Keratinocyte (primary cell): ENCODE data around the gene ABI3BP. TPM values are rescaled to one million over a fixed set of nuclear protein-coding genes. Genes with fewer than 3 reads are reported as not detected.

Experiments used
- DNase-seq: peaks from one replicate; pipeline ENCODE4 v3.0.0-alpha.2; 2011; ENCODE audit warnings: low read depth, missing footprints, low spot score
- FAIRE-seq: peaks from 2 replicates; lab custom pipeline; 2011; peaks lifted over from hg19 to GRCh38; lab: Jason Lieb, UNC
- H2AFZ ChIP-seq: 2 replicates; pipeline ENCODE4 v1.6.0; 2012; ENCODE audit warnings: low read length, control low read depth, inconsistent platforms; ENCODE audit not compliant: control insufficient read depth
- H3K27ac ChIP-seq: 2 replicates; pipeline ENCODE4 v1.5.1; 2011; ENCODE audit warnings: low read length; ENCODE audit not compliant: control insufficient read depth, insufficient read depth
- H3K27me3 ChIP-seq: 3 replicates; pipeline ENCODE4 v1.6.0; 2011; ENCODE audit warnings: low read length; ENCODE audit not compliant: control insufficient read depth, insufficient read depth; ENCODE audit errors: extremely low read depth
- H3K36me3 ChIP-seq, 2 experiments: 2 replicates in 1 of 2; 3 replicates in 1 of 2; pipeline ENCODE4 v1.5.1; 2011; ENCODE audit warnings: low read length in 2 of 2, mild to moderate bottlenecking in 1 of 2; ENCODE audit not compliant: control insufficient read depth in 2 of 2, insufficient read depth in 2 of 2; ENCODE audit errors: extremely low read depth in 1 of 2
- H3K4me1 ChIP-seq: 3 replicates; pipeline ENCODE4 v1.5.1; 2011; ENCODE audit warnings: low read length; ENCODE audit not compliant: control insufficient read depth, insufficient read depth; ENCODE audit errors: extremely low read depth
- H3K4me2 ChIP-seq: 3 replicates; pipeline ENCODE4 v1.6.0; 2011; ENCODE audit warnings: low read depth, low read length; ENCODE audit not compliant: control insufficient read depth, insufficient read depth; ENCODE audit errors: extremely low read depth
- H3K4me3 ChIP-seq, 3 experiments: fragments of 200-600 bp in 1 of 3; sonication (generic) in 1 of 3; 2 replicates in 2 of 3; 3 replicates in 1 of 3; pipeline ENCODE4 v1.5.1; 2011 to 2016; ENCODE audit warnings: low read length in 3 of 3, mild to moderate bottlenecking in 3 of 3, control low read depth in 2 of 3, inconsistent platforms in 1 of 3, low read depth in 1 of 3, mixed read lengths in 1 of 3, mixed run types in 1 of 3, moderate library complexity in 1 of 3; ENCODE audit not compliant: control insufficient read depth in 2 of 3, insufficient read depth in 2 of 3; ENCODE audit errors: extremely low read depth in 1 of 3
- H3K79me2 ChIP-seq: 2 replicates; pipeline ENCODE4 v1.6.0; 2012; ENCODE audit warnings: low read length; ENCODE audit not compliant: control insufficient read depth, insufficient read depth
- H3K9ac ChIP-seq: 3 replicates; pipeline ENCODE4 v1.6.0; 2011; ENCODE audit warnings: low read length; ENCODE audit not compliant: control insufficient read depth, insufficient read depth; ENCODE audit errors: extremely low read depth
- H3K9me1 ChIP-seq: 3 replicates; pipeline ENCODE4 v1.6.0; 2011; ENCODE audit warnings: low read length; ENCODE audit not compliant: control insufficient read depth, insufficient read depth; ENCODE audit errors: extremely low read depth
- H3K9me3 ChIP-seq: 2 replicates; pipeline ENCODE4 v1.5.1; 2012; ENCODE audit warnings: low read depth, low read length; ENCODE audit not compliant: control insufficient read depth
- H4K20me1 ChIP-seq: 3 replicates; pipeline ENCODE4 v1.6.0; 2011; ENCODE audit warnings: low read length; ENCODE audit not compliant: control insufficient read depth, insufficient read depth; ENCODE audit errors: extremely low read depth
- EZH2 ChIP-seq: IDR thresholded peaks from one replicate; pipeline ENCODE4 v1.6.1; 2012; ENCODE audit warnings: inconsistent platforms, mild to moderate bottlenecking, low read length, moderate library complexity
- dilution Hi-C: fragments of 300-500 bp; cut with MboI; formaldehyde crosslinking; loops from one replicate; pipeline ENCODE4 v1.7.0; 2020; ENCODE audit warnings: low sequenced_read_pairs; ENCODE audit not compliant: extremely low pct_ligation_motif_present
- polyA minus RNA-seq, 3 experiments: library from RNA; depleted of rRNA, polyadenylated mRNA; stranded (reverse); fragments of >200 nt; gene quantifications; 1 replicate in 1 of 3; 2 replicates in 1 of 3; 3 replicates in 1 of 3; pipeline ENCODE4 v1.2.3, GENCODE V29; 2011
- polyA plus RNA-seq, 5 experiments: library from polyadenylated mRNA; depleted of rRNA in 3 of 5; stranded (reverse) in 3 of 5; stranded (forward) in 1 of 5; unstranded in 1 of 5; fragments of >200 nt; gene quantifications; 1 replicate in 1 of 5; 2 replicates in 3 of 5; 3 replicates in 1 of 5; pipeline versions ENCODE4 v1.2.1 to v1.2.3, GENCODE V29; 2011 to 2012; ENCODE audit warnings: missing spikeins in 2 of 5, low read depth in 1 of 5, low replicate concordance in 1 of 5
- TF ChIP-seq, protein P1 (sequence below), 3 experiments: IDR thresholded peaks in 1 of 3; conservative IDR thresholded peaks in 1 of 3; optimal IDR thresholded peaks in 1 of 3; 2 replicates in 2 of 3; 3 replicates in 1 of 3; pipeline versions ENCODE3 to v1.5.1; 2011; ENCODE audit warnings: low read length in 3 of 3, mild to moderate bottlenecking in 3 of 3, moderate library complexity in 2 of 3, control low read depth in 1 of 3, inconsistent platforms in 1 of 3; ENCODE audit not compliant: insufficient read depth in 2 of 3; ENCODE audit errors: extremely low read depth in 1 of 3

Gene ABI3BP, protein sequence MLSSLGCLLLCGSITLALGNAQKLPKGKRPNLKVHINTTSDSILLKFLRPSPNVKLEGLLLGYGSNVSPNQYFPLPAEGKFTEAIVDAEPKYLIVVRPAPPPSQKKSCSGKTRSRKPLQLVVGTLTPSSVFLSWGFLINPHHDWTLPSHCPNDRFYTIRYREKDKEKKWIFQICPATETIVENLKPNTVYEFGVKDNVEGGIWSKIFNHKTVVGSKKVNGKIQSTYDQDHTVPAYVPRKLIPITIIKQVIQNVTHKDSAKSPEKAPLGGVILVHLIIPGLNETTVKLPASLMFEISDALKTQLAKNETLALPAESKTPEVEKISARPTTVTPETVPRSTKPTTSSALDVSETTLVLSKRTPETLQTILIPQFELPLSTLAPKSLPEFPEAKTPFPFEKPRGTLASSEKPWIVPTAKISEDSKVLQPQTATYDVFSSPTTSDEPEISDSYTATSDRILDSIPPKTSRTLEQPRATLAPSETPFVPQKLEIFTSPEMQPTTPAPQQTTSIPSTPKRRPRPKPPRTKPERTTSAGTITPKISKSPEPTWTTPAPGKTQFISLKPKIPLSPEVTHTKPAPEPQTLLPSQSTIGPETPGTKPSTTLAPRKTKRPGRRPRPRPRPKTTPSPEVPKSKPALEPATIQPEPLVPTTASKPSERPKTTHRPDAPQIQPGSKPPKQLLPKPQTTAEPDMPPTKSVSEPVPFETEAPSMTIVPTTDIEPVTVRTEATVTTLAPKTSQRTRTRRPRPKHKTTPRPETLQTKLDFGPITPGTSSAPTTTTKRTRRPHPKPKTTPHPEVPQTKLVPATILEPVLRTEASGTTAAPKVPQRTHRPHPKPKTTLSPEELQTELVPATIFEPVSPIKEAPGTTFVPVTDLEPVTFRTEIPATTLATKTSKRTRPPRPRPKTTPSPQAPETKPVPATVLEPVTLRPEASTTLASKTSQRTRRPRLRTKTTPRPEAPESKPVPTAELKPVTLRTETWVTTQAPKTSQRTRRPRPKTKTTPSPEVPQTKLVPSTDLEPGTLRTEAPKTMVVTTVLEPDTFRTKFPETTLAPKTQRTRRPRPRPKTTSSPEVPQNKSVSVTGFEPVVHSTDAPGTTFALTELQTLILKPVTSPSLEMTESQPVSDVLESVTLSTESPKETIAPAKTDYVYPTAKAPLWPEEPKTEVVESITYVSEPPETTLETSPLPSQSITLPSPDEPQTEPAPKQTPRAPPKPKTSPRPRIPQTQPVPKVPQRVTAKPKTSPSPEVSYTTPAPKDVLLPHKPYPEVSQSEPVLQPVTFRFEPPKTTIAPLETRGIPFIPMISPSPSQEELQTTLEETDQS (N-terminal part only)
- polyA plus RNA-seq (0.42 to 0.95 TPM (median 0.59 TPM) in 3 replicates), polyA minus RNA-seq (1.2 to 2.2 TPM (median 1.9 TPM) in 3 replicates)
- polyA plus RNA-seq (2011; ENCODE audit: low read depth): 4.4 TPM
- 0.62 and 0.69 TPM in 2 replicates for polyA plus RNA-seq (2011; cell fraction: cytosol; rRNA removed)
- polyA plus RNA-seq (2011; cell fraction: nucleus; rRNA removed): 1.9 and 2.6 TPM in 2 replicates
- polyA plus RNA-seq (2012; ENCODE audit: low replicate concordance): 1.2 and 1.6 TPM in 2 replicates
- polyA minus RNA-seq (2011; cell fraction: cytosol; rRNA and poly(A)+ RNA removed): not detected
- 1.5 and 1.9 TPM in 2 replicates for polyA minus RNA-seq (2011; cell fraction: nucleus; rRNA and poly(A)+ RNA removed)

DNA sequence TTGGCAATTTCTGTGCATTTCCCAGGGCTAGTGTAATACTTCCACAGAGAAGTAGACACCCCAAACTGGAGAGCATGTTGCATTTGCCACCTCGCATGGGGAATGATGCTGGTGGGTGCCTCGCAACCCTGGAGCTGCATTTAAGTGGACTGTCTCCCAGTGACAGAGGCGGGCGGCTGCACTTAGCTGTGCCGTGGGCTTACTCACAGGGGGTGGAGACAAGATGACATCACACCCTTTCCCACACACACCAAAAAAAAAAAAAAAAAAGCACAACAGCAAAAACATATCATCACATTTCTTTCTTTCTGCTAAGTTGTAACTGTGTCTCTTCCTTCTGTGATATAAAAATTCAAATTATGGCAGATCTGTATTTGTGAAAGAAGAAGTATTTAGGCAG, at the start of gene ABI3BP:
TSS of gene ABI3BP (minus strand) at position 113 of the 400 bp plus-strand sequence. CDS start at position 76, 37 bp downstream.
- dilution Hi-C loops: no loop called here
- peaks cover 16% of the 10 kb centered on the region for H3K4me1 ChIP-seq
- peak within 1 kb of the TSS; percentile 34 for H3K9ac ChIP-seq
- H3K9me1 ChIP-seq: no peaks in the 10 kb centered on the region
- DNase-seq (no peak), FAIRE-seq (peak; percentile 78)
- peak within 1 kb of the TSS; percentile 19 for H3K27ac ChIP-seq
- H3K36me3 ChIP-seq: no peaks in the 10 kb centered on the region
- H3K9me3 ChIP-seq: no peaks in the 10 kb centered on the region
- no peaks in the 10 kb centered on the region for H3K27me3 ChIP-seq
- H4K20me1 ChIP-seq: no peaks in the 10 kb centered on the region
- peak within 1 kb of the TSS in 2 of 3 experiments; percentile 52 to 59 for H3K4me3 ChIP-seq
- peak within 1 kb of the TSS; percentile 88 for H2AFZ ChIP-seq
- TF ChIP-seq, protein P1, sequence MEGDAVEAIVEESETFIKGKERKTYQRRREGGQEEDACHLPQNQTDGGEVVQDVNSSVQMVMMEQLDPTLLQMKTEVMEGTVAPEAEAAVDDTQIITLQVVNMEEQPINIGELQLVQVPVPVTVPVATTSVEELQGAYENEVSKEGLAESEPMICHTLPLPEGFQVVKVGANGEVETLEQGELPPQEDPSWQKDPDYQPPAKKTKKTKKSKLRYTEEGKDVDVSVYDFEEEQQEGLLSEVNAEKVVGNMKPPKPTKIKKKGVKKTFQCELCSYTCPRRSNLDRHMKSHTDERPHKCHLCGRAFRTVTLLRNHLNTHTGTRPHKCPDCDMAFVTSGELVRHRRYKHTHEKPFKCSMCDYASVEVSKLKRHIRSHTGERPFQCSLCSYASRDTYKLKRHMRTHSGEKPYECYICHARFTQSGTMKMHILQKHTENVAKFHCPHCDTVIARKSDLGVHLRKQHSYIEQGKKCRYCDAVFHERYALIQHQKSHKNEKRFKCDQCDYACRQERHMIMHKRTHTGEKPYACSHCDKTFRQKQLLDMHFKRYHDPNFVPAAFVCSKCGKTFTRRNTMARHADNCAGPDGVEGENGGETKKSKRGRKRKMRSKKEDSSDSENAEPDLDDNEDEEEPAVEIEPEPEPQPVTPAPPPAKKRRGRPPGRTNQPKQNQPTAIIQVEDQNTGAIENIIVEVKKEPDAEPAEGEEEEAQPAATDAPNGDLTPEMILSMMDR (optimal IDR thresholded peaks at IDR 0.05 in 1 of 3, IDR thresholded peaks at IDR 0.05 in 1 of 3, conservative IDR thresholded peaks at IDR 0.05 in 1 of 3; ENCODE audit: extremely low read depth in 1 of 3, insufficient read depth in 2 of 3, low read length in 3 of 3): no peak
- TF ChIP-seq EZH2: no peak
- peak within 1 kb of the TSS; percentile 90 for H3K4me2 ChIP-seq
- no peaks in the 10 kb centered on the region for H3K79me2 ChIP-seq

DNA sequence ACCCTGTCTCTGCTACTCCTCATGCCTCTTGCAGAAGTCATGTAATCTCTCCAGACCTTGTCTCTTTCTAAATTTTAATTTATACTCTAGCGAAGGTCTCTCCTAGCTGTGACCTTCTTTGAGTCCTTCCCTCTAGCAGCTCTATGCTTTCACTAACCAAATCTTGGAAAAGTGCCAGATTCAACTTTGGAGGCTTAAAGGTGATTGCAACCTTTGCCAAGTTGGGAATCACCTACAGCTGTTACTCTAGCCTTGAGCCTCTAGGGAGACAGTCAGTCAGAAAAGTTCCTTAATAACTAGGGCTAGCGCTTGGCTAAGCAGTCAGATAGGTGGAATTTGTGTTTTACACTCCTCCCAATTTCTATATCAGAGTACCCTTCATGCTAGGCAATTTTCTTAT, 46.1 kb upstream of the ABI3BP start:
- TF ChIP-seq, protein P1 (optimal IDR thresholded peaks at IDR 0.05 in 1 of 3, IDR thresholded peaks at IDR 0.05 in 1 of 3, conservative IDR thresholded peaks at IDR 0.05 in 1 of 3; ENCODE audit: extremely low read depth in 1 of 3, insufficient read depth in 2 of 3, low read length in 3 of 3): no peak
- no peak for TF ChIP-seq EZH2
- Histone ChIP-seq H3K27ac (peak overlapping the region; percentile 5), H3K4me3 (no peak overlapping the region), H3K4me1 (peaks cover 52% of the 10 kb centered on the region), H4K20me1 (no peaks in the 10 kb centered on the region), H2AFZ (peak overlapping the region; percentile 35), H3K9ac (no peak overlapping the region), H3K36me3 (no peaks in the 10 kb centered on the region), H3K9me3 (peaks cover 2% of the 10 kb centered on the region), H3K9me1 (no peaks in the 10 kb centered on the region), H3K27me3 (no peaks in the 10 kb centered on the region), H3K79me2 (no peaks in the 10 kb centered on the region), H3K4me2 (peak overlapping the region; percentile 4)
- no peak for DNase-seq
- no peak for FAIRE-seq
- dilution Hi-C loops: no loop called here
